Esophagus squamous epithelium (tissue), 4 donors: ENCODE measurements around the gene THSD7B.

ENCODE experiments used
- CTCF ChIP-seq, 6 experiments: fragments of 450-650 bp in 4 of 6; fragments of 200-600 bp in 2 of 6; sonication (generic) in 2 of 6; IDR thresholded peaks; one replicate each; pipeline ENCODE4 v1.5.1; 2016 to 2019; ENCODE audit warnings: antibody characterized with exemption in 6 of 6, mild to moderate bottlenecking in 4 of 6, moderate library complexity in 4 of 6
- POLR2A ChIP-seq, 4 donors: fragments of 450-650 bp; IDR thresholded peaks; one replicate each; pipeline ENCODE4 v1.6.1; 2017; ENCODE audit warnings: antibody characterized with exemption in 4 of 4, mild to moderate bottlenecking in 4 of 4, moderate library complexity in 3 of 4

- TF ChIP-seq CTCF (IDR thresholded peaks at IDR 0.05) (peak in 2 of 6 experiments; percentile 12 to 43), POLR2A (IDR thresholded peaks at IDR 0.05) (no peak)
Measured at GRCh38 chr2:137050949-137051348, 285.6 kb downstream of the THSD7B start.
